ENCODE results near the gene CCDC146.
"Not testable (repeated sequence)": the region's sequence is repeated elsewhere in the genome, so short reads cannot be mapped to it uniquely, and the experiment has no call there.

Gene CCDC146, protein sequence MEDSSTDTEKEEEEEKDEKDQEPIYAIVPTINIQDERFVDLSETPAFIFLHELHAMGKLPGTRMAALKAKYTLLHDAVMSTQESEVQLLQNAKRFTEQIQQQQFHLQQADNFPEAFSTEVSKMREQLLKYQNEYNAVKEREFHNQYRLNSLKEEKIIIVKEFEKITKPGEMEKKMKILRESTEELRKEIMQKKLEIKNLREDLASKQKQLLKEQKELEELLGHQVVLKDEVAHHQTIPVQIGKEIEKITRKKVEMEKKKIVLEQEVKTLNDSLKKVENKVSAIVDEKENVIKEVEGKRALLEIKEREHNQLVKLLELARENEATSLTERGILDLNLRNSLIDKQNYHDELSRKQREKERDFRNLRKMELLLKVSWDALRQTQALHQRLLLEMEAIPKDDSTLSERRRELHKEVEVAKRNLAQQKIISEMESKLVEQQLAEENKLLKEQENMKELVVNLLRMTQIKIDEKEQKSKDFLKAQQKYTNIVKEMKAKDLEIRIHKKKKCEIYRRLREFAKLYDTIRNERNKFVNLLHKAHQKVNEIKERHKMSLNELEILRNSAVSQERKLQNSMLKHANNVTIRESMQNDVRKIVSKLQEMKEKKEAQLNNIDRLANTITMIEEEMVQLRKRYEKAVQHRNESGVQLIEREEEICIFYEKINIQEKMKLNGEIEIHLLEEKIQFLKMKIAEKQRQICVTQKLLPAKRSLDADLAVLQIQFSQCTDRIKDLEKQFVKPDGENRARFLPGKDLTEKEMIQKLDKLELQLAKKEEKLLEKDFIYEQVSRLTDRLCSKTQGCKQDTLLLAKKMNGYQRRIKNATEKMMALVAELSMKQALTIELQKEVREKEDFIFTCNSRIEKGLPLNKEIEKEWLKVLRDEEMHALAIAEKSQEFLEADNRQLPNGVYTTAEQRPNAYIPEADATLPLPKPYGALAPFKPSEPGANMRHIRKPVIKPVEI

DNA sequence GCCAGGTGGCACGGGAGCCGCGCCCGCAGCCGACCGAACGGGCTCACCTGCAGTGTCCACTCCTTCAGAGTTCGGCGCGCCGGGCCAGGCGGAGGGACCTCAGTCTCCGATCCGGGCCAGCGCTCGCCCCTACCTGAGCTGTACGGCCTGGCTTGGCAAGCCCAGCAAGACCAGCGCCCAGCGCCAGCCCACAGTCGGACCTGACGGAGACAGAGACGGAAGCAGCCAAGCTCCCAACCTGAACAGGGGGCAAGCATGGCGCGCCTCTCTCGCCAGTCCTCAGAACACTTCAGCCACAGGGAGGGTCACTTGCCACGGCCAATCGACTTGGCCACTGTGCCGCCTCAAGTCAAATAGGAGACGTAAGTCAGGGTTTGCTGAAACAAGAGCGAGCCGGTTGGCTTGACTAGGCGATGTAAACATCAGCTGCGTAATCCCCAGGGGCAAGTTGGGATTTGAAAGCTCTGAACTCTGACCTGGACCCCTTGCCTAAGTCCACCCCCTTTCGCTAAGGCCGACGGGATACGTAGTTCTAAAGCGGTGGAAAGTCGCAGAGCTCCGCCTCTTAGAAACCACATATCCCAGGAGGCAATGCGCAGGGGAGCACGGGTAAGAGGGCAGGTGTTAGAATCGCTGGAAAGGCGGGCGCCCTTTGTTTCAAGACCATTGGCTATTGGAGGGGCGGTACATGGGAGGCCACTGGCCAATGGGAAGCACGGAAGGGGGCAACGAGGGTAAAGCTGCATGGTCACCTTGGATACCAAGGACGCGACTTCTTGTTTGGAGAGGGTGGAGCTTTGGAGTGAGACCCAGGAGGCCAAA is at the start of gene CCDC146:
Gene CCDC146, plus strand, starts transcription at position 756 of the 822 bp plus-strand sequence. CDS start 45,054 bp downstream, outside the sequence.
- peak; percentile 91 to 94 for DNase-seq

DNA sequence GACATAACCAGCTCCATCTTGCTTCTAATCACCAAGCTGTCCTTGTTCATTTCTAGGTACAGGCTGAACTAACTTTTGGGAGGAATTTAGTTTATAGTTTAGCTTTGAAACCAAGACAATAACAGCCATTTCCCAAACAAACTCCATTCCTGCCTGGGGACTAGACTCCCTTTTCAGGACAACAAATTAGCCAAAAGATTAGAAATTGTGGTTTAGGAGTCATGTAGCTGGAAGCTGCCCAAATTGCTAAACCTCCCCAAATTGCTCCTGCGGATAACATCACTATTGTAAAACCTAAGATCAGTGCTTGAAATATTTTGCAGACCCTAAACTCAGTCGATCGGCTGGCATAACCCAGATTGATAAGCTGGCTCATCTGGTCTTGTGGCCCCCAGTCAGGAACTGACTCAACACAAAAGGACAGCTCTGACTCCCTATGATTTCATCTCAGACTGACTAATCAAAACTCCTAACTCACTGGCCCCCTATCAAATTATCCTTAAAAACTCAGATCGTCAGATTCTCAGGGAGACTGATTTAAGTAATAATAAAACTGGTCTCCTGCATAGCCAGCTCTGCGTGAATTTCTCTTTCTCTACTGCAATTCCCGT is 47.5 kb upstream of the CCDC146 start:
- DNase-seq, result not testable (repeated sequence)

DNA sequence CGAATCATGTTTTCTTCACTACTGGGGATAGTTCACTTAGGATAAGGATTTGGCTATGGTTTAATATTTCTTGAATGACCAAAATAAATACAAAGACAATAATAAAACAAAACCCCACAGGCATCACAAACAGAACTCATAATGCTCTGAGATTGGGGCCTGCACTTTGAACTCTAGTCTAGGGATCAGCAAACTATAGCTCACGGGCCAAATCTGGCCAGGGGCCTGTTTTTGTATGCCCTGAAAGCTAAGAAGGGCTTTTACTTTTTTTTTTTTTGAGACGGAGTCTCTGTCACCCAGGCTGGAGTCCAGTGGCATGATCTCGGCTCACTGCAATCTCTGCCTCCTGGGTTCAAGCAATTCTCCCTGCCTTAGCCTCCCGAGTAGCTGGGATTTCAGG is 45.4 kb upstream of the CCDC146 start:
- not testable (repeated sequence) for DNase-seq

DNA sequence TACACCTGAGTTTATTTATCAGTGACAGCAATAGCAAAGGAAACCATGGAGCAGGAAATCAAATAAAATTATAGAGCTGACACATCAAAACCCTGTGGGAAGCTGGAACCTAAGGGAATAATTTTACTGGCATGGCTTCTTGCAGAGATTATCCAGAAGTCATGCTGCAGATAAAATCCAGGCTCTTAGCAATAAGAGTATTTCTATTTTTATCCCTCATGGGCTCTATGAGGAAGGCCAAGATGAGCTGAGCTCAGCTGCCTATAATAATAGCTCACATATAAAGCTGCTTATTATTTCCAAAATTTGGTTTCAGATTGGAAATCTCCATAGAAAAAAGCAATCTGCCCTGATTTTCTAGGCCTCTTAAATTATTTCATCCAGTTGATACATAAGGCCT is 43.3 kb upstream of the CCDC146 start:
- not testable (repeated sequence) for DNase-seq

DNA sequence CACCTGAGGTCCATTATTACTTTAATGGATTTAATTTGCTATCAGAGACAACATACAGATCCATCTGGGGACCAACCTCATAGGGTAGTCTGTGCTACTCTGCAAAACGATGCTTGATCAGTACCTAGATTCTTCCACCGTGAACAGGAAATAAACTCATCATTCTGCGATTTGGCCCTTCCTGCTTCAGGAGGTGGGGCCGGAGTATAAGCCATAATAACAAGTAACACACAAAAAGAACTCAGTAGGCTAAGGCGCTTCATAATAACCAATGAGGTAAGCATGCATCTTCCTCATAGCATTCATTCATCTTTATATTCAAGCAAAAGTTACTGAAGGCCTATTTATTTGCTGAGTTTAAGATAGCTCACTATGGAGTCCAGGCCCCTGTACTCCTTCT is 42.8 kb upstream of the CCDC146 start:
- not testable (repeated sequence) for DNase-seq

DNA sequence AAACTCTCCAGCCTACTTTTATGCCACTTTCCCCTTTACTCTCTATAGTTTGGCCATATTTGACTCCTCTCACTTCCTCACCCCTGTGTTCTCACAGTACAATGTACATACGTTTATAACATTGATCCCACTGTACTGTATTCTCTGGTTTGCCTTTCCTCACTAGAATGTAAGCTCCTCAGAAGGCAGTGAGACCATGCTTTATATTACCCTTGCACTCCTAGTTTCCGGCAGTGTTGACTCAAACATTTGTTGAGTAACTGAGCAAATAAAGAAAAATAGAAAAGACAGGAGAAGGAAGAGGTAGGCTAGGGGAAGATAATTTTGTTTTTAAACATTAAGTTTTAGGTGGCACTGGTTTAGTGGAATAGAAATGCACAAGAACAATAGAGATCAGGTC is 42.2 kb upstream of the CCDC146 start:
- not testable (repeated sequence) for DNase-seq

DNA sequence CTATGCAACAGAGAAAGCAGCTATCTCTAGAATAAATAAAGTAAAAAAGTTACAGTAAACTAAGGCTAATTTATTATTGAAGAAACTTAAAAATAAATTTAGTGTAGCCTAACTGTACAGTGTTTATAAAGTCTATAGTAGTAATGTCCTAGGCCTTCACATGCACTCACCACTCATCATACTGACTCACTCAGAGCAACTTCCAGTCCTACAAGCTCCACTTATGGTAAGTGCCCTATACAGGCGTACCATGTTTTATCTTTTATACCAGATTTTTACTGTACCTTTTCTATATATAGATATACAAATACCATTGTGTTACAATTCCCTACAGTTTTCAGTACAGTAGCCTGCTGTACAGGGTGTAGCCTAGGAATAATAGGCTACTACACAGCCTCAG is 40.2 kb upstream of the CCDC146 start:
- DNase-seq, result not testable (repeated sequence)

DNA sequence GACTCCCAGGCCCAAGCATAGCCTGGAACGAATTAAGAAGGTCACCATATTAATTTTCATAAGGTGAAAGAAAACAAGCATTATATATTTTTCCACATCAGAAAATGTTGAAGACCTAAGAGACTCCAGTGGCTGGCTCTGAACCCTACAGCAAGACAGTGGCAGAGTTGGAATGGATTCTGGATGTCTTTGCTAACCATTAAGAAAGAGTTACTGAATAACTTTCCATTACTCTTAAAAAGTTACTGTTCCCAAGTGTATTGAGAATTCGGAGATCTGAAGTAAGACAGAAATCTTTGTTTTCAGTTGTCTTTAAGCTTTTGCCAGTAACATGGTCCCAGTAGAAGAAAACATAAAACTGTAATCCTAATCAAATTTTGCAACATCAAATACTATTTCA is 30.1 kb upstream of the CCDC146 start:
- DNase-seq, result not testable (repeated sequence)

DNA sequence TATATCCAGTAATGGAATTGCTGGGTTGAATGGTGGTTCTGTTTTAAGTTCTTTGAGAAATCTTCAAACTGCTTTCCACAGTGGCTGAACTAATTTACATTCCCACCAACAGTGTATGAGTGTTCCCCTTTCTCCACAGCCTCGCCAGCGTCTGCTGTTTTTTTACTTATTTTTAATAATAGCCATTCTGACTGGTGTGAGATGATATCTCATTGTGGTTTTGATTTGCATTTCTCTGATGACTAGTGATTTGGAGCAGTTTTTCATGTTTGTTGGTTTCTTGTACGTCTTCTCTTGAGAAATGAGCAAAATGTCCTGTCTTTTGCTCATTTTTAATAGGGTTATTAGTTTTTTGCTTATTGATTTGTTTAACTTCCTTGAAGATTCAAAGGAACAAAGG is 21.9 kb upstream of the CCDC146 start:
- DNase-seq, result not testable (repeated sequence)

DNA sequence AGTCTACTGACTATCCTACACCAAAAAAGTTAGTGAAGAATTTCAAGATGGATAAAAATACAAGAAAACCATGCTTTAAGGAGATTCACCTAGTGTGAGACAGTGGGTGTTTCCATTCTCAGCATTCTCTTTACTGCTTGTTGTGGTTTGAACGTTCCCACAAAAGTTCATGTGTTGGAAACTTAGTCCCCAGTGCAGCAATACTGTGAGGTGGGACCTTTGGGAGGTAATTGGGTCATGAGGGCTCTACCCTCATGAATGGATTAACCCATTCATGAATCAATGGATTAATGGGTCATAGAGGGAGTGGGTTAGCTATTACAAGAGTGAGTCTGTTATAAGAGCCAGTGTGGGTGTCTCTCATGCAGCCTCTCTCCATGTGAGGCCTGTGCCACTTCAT is 21.2 kb upstream of the CCDC146 start:
- DNase-seq, result not testable (repeated sequence)

DNA sequence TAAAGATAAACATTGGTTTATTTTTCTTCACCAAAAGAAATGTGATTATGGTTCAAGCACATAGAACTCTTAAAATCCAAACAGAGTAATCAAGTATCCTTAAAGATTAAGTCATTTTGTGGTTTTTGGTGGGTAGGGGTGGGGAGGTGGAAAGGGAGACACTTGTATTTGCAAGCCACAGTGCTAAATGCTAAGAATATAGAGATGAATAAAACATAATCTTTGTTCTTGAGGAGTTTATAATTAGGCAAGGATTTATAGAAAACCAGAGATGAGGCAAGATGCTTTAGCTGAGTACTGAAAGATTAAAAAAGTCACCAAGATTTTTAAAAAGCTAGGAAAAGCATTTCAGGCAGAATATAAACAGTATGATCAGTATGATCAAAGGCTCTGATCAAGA is 19.7 kb upstream of the CCDC146 start:
- DNase-seq, result not testable (repeated sequence)

DNA sequence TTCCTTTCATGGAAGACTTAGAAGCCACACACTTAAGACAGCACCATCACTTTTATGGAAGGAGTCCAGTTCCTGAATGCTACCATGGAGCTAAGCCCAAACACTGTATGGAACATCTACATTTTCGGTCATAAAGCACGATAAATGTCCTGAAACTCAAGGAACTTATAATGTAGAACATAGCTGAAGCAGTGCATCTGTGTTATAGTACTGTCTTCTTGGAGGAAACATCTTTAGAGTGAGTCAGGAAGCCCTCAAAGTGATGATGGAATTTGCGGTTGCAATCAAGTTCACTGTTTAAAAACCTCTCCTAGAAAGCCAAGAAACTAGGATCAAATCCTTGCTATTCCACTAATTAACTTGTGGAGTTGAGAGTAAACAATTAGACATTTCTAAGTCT is 16.5 kb upstream of the CCDC146 start:
- not testable (repeated sequence) for DNase-seq

DNA sequence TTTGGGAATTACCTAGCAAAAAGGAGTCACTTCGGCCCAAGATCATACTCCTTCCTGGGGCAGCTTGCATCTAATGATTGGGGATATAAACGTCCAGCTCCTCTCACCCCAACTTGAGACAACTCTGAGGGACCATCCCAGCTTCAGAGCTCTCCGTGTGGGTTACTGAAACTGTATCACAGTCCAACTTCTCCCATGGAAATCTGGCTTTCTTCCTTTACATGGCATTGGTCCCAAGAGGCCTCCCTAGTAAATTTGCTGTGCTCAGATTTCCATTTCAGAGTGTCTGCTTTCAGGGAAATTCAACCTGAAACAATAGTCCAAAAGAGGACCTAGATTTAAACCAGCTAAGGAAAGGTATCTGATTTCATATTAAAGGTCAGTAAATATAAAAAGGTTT is 14.8 kb upstream of the CCDC146 start:
- DNase-seq, result not testable (repeated sequence)

DNA sequence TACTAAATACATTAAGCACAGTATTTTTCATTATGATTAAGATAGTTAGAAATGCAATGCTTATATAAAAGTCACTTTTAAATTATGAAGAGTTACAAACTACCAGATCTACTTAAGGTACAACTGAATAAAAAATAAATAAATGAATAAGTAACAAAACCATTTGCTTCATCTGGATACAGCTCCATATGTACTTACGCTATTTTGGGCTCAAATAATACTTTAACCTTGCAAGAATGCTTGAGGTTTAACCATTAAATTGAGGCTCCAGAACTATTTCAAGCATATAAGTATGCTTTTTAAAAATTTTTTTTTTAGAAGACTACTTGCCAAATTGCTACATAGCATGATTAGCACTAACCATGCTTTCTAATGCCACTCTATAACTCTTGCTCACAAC is 14.1 kb upstream of the CCDC146 start:
- DNase-seq, result not testable (repeated sequence)

DNA sequence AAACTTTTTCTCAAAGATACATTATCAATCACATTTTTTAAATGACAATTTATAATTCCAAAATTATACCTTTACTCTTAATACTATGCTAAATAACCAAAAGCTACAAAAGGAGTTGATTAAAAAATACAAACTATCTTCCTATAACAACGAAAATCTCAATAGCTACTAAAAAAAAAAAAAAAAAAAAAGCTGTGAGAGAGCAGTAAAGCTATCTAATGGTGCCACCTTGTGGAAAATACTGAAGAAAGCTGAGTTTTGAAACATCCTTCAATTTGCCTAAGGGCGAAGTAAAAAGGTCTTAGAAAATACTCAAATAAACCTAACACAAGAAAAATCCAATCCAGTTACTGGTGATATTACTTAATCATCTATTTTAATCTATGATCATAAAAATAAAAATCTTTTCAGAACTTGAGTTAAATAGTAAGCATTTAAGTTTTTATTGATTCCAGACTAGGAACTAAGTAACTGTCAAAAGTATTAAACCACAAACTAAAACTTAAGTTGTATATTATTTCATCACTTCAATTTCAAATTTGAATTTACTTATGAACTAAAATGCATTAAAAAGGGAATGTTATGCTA is 9.6 kb upstream of the CCDC146 start:
- DNase-seq, result not testable (repeated sequence)

DNA sequence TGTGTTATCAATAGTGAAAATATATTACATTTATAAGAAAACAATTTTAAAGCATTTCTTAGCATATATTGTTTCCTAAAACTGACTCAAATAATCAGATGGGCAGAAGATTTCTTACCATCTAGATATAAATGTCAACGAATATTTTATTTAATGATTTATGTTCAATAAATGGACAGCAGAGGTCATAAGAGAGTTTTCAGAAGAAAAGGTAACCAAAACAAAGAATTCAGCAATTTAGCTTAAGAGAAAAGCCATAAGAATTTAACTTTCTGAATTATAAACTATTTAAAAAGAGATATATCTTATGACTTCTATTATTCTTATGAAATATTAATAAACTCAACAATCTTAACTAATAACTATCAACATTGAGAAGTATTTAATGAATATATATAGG is 3.1 kb downstream of the CCDC146 start:
- not testable (repeated sequence) for DNase-seq

DNA sequence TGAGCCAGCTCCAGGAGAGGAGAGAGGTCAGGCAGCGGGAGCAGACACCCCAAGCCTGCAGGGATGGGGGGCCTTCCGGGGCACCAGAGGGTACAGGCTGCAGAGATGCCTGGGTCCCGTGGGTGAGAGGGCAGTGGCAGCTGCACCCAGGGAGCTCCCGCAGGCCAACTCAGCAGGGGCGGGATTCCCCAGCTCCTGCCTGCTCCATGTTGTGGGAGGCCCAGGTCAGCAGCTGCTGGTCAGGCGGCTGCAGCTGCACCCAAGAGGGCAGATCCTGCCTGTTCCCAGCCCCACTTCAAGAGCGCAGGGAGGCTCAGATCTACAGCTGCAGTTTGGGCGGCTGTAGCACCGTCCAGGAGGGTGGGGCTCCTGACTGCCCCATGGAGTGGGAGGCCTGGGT is 4.6 kb downstream of the CCDC146 start:
- not testable (repeated sequence) for DNase-seq

DNA sequence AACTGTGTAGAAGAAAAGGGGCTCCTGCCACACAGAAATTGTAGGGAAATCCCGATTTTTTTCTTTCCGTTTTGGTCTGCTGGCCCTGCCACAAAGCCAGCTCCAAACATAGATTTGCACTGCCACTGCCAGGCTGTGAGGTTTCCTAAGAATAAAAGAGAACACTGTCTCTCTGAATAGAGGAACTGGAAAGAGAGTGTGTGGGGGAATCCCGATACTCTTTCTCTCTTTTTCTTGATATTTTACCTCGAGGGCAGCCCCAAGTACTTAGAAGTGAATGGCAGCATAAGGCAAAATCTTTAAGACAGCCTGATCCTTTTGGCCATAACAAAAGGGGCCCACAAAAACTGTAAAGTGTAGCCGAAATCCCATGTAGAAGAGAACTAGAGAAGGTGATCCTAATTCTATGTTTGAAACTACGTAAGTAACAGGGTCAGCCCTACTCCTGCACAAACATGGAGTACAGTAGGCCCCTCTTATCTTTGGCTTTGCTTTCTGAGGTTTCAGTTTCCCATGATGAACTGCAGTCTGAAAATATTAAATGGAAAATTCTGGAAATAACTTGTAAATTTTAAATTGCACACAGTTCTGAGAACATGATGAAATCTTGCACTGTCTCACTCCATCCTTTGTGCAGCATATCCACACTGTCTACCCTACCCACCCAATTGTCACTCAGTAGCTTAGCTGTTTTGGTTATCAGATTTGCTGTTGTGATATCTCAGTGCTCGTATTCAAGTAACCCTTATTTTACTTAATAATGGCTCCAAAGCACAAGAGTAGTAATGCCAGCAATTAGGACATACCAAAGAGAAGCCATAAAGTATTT is 6.4 kb downstream of the CCDC146 start:
- DNase-seq, result not testable (repeated sequence)

DNA sequence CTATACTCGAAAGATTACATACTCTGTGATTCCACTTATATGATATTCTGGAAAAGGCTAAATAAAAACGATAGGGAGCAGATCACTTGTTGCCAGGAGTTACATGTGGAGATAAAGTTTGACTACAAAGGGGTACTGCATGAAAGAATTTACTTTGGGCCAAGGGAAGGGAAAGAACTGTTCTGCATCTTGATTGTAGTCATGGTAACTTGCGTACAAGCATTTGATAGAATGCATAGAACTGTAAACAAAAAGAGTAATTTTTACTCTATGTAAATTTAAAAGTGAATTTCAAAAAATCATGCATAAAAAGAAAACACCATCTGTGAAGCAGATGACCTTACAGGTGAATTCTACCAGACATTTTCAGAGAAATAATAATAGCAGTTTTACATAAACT is 9.4 kb downstream of the CCDC146 start:
- not testable (repeated sequence) for DNase-seq

DNA sequence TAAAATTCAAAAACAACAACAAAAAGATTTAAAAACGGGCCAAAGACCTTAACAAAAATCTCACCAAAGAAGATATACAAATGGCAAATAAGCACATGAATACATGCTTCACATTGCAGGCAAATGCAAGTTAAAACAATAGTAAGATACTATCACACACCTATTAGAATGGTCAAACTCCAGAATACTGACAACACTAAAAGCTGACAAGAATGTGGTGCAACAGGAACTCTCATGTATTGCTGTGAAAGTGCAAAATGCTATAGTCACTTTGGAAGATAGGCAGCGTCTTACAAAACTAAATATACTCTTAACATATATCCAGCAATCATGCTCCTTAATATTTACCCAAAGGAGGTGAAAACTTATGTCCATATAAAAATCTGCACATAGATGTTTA is 16.3 kb downstream of the CCDC146 start:
- DNase-seq, result not testable (repeated sequence)

DNA sequence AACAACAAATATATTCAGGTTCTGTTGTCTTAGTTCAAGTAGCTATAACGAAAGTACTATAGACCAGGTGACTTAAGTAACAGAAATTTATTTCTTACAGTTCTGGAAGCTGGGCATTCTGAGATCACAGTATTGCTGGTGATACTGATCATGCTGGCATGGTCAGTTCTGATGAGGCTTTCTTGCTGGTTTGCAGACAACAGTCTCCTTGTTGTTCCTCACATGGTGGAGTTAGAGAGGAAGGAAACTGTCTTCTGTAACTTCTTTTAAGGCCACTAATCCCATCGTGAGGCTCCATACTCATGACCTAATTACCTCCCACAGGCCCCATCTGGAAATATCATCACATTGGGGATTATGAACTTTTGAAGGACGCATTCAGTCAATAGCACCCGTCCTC is 17.9 kb downstream of the CCDC146 start:
- DNase-seq, result not testable (repeated sequence)
